GM21515 (cell line): ENCODE measurements around the gene PARD3.

Experiments used
- ATAC-seq: cut with Tn5 transposase; IDR thresholded peaks from one replicate; pipeline ENCODE4 v1.9.1; 2021; ENCODE audit not compliant: unreplicated experiment

The PARD3 gene

DNA sequence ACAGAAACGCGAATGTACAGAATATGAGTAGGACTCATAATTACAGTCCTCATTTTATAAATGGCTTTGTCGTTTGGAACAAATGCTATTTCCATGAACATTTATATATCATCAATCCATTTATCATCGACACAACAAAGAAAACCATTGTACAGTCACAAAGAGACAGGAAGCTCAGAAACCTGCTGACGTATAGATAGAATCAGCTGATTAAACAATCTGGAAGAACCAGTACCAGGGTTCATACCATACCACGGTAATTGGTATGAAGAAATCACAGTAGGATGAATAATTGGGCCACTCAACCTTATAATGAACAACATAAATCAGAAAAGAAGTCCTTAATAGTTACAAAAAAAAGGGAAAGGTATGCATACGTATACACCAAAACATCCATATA, 295.0 kb downstream of the PARD3 start:
- no peak for ATAC-seq

DNA sequence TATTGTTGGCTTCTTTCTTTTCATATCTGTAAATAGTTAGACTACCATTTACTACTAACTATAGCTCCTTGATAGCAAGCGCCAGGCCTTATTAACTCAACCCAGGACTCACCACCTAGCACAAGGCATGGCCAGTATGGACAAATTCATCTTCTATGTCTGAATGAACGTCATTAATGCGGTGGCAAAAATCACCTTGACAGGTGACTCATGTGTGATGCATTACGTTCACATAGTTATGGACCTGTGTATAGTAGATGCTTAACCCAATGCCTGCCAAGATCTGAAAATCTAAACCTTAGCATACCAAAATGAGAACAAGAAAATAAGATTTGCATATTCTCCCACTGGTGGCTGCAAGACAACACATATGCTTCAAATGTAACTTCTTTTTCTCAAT, 300.8 kb downstream of the PARD3 start:
- ATAC-seq, result no peak

DNA sequence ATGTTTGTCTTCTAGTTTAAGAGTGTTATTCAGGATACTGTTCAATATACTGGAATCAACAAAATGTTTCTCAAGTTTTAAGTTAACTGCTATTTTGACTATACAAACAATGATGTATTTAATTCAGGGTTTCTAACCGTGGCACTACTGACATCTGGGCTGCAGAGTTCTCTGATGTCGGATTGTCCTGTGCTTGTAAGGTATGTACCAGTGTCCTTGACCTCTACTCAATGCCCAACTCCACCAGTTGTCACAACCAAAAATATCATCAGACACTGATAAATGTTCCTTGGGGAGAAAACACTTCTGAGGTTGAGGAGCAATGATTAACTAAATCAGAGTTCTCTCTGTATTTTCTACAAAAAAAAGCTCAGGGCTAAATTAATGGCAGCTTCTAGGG, 301.5 kb downstream of the PARD3 start:
- ATAC-seq, result no peak

DNA sequence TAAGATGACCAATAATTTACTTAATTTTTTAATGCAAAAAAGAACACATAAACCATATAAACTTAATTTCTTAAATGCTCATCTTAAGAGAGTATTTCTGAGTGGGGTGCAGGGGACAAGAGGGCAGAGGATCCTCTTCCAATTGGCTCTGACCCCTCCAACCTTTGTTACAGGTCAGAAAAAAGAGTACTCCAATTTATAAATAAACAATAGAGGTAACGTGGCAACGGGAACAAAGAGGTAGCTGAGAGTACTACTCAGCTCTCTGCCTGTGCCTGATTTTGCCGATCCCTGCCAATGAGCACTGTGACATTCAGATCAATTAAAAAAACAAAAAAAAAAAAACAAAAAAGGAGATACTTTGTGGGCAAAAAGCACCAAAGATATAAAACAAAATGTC, 307.9 kb downstream of the PARD3 start:
- ATAC-seq, result no peak

DNA sequence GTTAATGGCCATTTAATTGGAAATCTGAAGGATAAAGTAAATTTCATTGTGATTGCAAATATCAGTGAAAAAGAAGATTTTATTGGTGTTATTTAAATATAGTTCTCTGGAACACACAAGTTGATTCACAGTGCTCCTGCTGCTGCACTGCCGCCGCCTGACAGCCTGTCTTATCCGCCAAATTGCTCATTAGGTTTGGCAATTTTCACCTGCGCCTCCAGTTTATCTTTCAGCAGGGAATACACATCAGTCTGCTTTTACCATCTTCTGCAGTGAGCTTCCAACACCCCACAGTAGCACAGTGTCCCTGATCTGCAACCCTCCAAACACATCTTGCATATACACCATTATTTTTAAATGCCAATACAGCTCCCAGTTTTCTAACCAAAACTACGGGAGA, 308.3 kb downstream of the PARD3 start:
- no peak for ATAC-seq

DNA sequence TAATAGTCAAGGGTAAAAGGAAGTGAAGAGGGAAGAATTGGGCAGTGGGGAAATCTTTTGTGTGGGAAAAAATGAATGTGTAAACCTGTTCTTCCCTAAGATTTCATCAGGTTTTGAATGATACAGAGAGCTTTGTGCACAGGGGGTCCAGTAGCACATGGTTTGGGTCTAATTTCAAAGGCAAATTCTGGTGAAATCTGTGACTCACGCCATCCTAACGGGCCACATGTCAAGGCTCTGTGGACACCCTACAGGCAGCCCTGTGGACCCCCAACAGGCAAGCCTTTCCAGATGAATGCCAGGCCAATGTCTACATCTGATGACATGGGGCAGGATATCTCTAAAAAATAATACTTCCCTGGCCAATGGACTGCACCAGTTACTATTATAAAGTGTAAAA, 309.8 kb downstream of the PARD3 start:
- ATAC-seq, result no peak

DNA sequence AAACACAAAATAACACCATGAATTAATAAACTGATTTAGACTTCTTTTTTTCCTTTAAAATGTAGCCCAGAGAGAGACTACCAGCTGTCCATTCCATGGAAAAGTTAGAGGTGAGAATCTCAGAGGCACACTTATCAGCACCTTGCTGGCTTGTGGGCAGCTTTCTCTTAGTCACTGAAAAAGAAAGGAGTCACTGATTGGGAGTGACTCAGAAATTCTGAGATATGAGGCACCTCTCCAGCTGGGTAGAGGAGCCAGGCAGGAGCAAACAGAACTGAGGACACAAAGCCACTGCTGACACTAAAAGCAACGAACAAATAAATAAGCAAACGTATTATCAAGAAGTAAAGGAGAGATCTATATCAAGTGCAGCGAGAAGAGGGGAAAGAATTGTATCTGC, 310.6 kb downstream of the PARD3 start:
- no peak for ATAC-seq

DNA sequence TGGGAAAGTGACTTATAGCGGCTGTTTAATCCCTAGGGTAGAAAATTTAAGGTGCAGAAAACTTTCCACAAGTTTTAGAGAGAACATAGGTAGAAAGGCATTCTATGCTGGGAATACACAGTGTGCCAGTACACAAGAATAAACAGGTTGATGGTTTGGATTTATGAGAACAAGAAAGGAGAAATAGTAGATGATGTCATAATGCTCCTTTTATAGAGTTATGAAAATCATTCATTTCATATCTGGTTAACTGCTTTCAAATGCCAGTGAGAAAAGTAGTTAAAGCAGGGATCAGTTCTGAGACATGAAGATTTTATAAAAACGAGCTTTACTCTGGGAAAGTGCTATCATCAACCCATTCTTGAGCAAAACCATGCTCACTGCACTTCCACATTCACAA, 311.4 kb downstream of the PARD3 start:
- ATAC-seq, result no peak

DNA sequence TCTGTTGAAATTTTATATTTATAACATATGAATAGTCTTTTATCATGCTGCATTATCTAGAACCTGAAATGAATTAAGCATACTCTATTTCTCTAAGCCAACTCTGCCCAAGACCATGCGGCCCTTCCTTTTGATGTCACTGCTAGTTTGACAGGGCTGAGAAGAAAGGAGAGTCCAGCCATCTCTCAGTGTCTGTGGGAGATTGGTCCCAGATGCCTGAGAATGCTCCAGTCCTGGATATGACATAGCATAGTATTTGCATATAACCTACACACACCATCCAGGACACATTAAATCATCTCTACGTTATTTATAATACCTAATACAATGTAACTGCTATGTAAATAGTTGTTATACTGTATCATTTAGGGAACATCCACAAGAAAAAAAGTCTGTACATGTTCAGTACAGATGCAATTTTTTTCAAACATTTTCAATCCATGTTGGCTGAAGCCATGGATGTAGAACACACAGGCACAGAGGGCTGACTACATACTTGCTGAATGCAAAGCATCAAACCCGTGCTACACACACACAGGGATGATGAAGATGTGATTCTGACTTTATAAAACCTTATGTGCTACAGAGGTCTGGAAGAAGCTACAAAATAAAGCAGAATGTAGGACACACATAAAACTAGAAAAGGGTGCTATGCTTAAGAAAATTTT, 315.4 kb downstream of the PARD3 start:
- no peak for ATAC-seq

DNA sequence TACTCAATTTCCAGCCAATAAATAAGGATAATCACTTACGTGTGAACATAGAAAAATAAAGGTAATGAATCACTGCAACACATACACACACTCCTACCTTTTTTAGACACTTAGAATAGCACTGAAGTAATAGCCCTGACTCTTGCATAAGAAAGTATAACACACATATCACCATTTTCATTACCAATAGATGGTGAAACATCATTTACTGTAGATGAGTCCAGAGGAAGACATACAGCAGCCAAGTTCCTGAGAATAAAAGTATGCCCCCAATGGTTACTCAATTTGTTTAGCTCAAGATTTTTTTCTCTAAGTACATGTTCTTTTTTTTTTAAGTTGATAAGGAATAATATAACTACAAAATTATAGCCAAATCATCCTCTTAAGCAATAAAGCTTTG, 316.3 kb downstream of the PARD3 start:
- ATAC-seq, result no peak

DNA sequence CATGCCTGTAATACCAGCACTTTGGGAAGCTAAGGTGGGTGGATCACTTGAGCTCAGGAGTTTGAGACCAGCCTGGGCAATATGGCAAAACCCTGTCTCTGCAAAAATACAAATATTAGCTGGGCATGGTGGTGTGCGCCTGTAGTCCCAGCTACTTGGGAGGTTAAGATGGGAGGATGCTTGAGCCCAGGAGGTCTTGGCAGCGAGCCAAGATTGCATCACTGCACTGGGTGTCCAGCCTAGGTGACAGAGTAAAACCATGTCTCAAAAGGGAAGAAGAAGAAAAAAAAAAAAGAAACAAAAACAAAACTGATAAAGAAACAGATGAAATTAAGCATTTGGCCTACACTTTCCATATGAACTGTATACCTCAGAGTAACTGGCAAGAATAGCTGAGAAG, 319.2 kb downstream of the PARD3 start:
- ATAC-seq, result no peak

DNA sequence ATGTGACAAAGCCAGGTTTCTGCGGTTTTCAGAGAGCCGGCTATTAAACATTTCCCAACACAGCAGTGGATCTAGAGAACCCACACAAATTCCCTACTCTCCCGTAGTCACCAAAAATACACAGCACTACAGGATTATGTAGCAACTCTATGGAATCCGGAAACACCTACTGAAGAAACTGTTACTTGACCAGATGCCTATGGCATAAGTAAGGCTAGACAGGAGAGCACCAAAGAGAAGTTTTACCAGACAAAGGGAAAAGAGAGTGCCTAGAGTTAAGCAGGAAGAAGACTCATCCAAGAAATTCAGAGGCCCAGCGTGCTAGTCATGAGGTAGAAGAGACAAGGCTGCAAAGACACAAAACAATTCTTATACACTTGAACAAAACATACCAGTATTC, 321.1 kb downstream of the PARD3 start:
- no peak for ATAC-seq

DNA sequence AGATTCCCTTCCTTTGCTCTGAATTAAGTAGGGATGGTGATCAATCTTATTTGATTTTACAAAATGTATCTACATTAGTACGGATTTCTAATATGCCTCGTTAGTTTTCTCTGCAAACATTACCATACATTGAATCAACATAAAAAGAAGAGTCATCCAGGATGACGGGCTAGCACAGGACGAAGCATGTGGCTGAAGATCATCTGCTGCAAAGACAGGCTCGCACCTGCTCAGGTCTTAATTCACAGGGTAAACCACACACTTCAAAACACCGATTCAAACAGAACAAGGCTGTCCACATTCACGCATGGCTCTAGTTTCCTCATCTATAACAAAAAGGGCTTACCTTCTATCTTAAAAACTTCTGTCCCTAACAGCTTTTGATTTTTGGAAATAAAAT, 323.0 kb downstream of the PARD3 start:
- ATAC-seq, result no peak

DNA sequence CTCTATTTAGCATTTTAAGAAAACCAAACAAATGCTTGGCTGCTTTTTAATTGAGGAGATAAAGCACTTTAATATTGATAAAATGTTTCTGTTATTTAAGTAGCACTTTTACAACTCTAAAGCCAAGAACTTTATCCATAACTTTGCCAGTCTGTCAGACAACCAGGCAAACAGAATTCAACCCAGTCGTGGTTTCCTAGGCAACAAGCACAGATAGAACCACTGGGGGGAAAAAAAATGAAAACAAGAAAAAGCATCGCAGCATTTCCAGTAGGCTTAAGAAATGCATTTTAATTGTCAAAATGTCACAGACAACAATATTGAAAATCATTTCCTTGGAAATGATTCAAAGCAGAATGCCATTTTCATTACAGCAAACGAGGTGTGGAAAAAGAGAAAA, 323.4 kb downstream of the PARD3 start:
- no peak for ATAC-seq

DNA sequence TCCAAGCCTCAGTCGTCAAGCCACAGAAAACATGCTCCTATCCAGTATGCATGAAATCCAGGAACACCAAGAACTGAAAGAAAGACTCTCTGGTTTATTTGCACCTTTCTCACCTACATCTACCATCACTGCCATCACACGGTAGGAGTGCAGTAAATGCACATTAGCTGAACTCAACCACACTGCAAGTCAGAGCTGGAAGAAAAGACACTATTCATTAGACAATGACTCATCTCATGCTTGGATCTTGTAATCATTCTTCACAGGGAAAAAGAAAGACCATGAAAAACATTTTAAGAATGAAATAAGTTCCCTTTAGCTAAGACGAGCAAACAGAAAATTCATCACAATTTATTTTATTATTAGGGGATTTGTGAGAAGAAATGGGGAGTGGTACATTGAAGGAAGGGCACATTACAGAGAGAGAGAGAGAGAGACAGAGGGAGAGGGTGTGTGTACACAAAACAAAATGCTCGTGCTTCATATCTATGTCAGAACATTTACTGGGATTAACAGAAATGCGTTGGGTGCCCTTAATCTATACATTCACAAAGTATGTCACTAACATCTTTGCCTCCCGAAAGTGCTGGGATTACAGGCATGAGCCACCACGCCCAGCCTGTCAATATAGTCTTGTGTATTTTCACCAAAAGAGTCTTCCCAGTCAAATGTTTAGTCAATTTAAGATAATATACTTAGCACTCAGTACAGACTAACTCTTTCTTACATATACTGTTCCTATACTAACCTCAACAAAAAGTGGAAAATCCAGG, 324.9 kb downstream of the PARD3 start:
- no peak for ATAC-seq

DNA sequence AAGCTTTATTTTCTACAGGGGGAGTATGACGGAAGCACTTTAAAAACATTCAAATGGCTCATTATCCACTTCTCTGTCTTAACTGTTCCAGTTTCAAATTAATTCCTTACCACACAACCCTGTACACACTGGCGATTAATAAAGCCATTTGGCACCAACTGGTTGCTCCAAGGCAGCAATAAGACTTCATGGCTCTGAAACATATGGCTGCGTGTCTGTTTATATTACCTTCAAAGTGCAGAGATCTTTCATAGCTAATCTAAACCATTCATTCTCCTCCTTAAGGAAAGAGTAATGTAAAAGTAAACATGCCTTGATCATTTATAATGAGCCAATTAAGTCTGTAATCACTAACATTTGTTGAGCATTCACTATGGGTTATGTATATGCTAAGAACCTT, 325.7 kb downstream of the PARD3 start:
- ATAC-seq, result no peak

DNA sequence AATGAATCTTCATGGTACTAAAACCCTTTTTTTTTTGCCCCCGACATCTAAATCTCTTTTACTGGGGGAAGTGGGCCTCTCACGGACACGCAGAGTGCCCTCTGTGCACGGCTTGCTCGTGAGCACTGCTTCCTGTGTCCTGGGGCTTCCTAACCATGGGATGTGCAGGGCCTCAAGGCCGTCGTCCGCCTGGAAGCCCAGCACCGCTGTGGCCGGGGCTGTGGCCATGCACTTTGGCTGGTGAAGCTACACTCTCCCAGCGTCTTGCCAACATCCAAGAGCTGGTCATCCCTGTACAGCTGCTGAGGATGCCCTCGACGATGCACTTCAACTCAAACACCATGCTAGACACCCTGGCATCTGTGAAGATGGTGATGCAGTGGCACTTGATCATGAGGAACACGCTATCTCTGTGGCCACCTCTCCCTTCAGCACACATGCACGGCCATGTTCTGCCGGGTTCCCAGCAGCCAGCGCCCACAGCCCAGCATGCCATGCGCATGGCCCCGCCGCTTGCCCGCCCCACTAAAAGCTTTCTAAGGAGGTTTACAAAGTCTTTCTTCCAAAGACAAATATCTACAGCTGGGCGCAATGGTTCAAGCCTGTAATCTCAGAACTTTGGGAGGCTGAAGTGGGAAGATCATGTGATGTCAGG, 326.5 kb downstream of the PARD3 start:
- ATAC-seq, result no peak

DNA sequence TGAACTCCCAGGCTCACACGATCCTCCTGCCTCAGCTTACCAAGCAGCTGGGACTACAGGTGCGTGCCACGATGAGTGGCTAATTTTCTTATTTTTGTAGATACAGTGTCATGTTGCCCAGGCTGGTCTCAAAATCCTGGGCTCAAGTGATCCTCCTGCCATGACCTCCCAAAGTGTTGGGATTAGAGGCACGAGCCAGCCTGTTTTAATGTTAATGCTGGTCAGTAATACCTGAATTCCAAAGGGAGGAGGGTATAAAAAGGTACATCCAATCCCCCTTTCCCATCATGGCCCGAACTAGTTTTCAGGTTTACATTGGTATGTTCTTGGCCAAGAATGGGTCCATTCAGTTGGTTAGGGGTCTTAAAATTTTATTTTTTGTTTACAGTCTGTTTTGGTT, 329.1 kb downstream of the PARD3 start:
- ATAC-seq, result no peak

DNA sequence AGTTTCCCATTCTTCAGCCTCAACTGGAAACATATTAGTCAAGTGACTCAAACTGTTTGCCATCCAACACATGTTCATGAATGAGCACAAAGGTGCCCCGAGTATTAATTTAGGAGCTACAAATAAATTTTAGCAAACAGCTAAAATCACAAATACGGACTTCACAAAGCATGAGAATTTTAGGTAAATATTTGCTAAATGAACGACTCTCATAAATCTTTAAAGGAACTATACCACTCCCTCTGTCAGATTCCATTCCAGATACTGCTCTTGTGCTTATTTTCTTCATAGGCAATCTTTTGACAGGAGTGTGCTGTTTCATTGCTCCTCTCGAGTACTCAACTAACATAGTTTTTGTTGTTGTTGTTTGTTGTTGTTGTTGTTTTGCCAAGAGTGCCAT, 330.9 kb downstream of the PARD3 start:
- ATAC-seq, result no peak

DNA sequence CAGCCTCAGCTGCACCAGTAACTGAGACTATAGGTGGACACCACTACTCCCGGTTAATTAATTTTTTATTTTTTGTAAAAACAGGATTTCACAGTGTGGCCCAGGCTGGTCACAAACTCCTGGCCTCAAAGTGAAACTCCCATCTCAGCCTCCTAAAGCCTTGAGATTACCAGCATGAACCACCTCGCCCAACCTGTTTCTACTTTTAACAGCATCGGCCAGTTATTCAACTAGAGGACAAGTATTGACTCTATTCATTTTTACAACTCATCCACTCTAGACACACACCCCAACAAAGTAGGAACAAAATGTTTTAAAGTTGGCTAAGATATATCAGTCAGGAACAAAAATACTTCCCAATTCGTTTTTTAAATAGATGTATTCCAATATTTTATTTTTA, 334.8 kb downstream of the PARD3 start:
- no peak for ATAC-seq

DNA sequence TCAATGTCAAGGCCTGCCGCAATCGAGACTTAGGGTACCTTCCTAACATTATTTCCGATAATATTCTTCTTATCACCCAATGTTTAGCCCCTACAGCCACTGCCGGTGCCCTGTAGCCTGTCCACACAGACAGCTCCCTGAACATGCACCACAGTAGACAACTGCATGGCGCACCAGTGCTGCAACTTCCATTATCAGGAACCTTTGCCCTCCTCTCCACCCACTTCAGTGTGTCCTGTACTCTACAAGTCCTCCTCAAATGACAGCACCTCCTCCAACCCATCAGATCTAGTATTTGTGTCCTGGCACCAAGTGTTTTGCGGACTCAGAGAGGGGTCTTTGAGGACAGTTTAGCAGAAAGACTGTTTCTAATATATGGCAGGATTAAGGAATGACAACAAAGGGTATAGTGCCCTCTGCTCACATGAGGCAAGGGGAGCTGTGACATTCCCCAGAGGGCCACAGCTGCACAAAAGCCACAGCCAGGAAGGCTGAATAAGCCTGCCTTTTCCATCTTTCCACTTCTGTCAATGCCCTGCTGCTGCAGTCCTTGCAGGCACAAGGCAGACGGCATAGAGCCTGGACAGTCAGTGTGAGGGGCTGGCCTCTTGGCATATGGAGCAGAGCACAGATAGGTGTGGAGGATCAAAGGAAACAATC, 335.4 kb downstream of the PARD3 start:
- no peak for ATAC-seq

DNA sequence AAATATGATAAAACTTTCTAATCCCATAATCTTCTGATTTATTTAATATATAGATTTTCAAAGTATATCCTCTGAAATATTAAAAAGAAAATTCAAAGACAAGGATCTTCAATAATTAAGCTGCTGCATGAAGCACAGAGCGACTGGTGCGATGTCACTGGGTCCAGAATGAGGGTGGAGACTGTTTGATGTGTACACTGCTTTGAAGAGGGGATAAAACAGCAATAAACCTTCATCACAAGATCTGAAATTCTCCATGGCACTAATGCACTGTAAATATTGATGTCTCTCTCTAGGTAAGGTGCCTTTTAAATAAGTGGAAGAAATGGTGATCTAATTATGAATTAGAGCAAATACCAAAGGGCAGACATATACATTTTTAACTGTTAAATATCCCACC, 337.8 kb downstream of the PARD3 start:
- no peak for ATAC-seq
